PC-9 (cell line): Measurements from ENCODE around the gene LENG8. TPM values are rescaled to one million over a fixed set of nuclear protein-coding genes. Genes with fewer than 3 reads are reported as not detected.

Source experiments
- BruUV-seq: library from RNA; stranded (reverse); fragments of 400-500 nt; replicated peaks from 2 replicates; lab custom pipeline; 2021; lab: Mats Ljungman, UMichigan
- CTCF ChIA-PET: fragments of 300-600 bp; sonication (Branson Sonifier 250); formaldehyde crosslinking; loops from one replicate; lab custom pipeline; 2022; ENCODE audit warnings: antibody characterized with exemption; lab: Charles Lee
- POLR2A ChIA-PET: fragments of 300-600 bp; sonication (Branson Sonifier 250); formaldehyde crosslinking; loops from one replicate; lab custom pipeline; 2022; ENCODE audit warnings: antibody characterized with exemption; ENCODE audit not compliant: unreplicated experiment; lab: Charles Lee
- DNase-seq, 2 experiments: peaks; one replicate each; pipeline versions ENCODE4 v3.0.0 to v3.0.0-alpha.2; 2015 to 2022; ENCODE audit warnings: mixed read lengths in 1 of 2
- H2AFZ ChIP-seq: fragments of 200-600 bp; sonication (generic); 2 replicates; pipeline ENCODE4 v1.8.1; 2017; ENCODE audit warnings: antibody characterized with exemption
- H3F3A ChIP-seq: fragments of 200-600 bp; sonication (generic); 2 replicates; pipeline ENCODE4 v1.8.1; 2017; ENCODE audit warnings: antibody characterized with exemption, mild to moderate bottlenecking, low read depth; ENCODE audit not compliant: insufficient read depth
- H3K27ac ChIP-seq: fragments of 200-600 bp; sonication (generic); 2 replicates; pipeline ENCODE4 v1.6.1; 2016; ENCODE audit warnings: mixed run types
- H3K27me3 ChIP-seq: fragments of 200-600 bp; sonication (generic); 2 replicates; pipeline ENCODE4 v1.6.1; 2016; ENCODE audit warnings: low read depth, mixed run types; ENCODE audit not compliant: insufficient read depth
- H3K36me3 ChIP-seq: fragments of 200-600 bp; sonication (generic); 2 replicates; pipeline ENCODE4 v1.6.1; 2016; ENCODE audit warnings: low read depth, mixed run types
- H3K4me1 ChIP-seq: fragments of 200-600 bp; sonication (generic); replicated peaks from 2 replicates; pipeline ENCODE4 v1.6.1; 2016; ENCODE audit warnings: mixed run types; ENCODE audit not compliant: insufficient read depth
- H3K4me2 ChIP-seq: fragments of 200-600 bp; sonication (generic); 2 replicates; pipeline ENCODE4 v1.6.1; 2017; ENCODE audit warnings: mixed run types
- H3K4me3 ChIP-seq: fragments of 200-600 bp; sonication (generic); 2 replicates; pipeline ENCODE4 v1.6.1; 2016; ENCODE audit warnings: mixed run types
- H3K79me2 ChIP-seq: fragments of 200-600 bp; sonication (generic); 2 replicates; pipeline ENCODE4 v1.6.1; 2017; ENCODE audit warnings: low read depth, mixed run types
- H3K9me2 ChIP-seq: fragments of 200-600 bp; sonication (generic); 2 replicates; pipeline ENCODE4 v1.8.1; 2017; ENCODE audit warnings: mild to moderate bottlenecking; ENCODE audit not compliant: insufficient read depth
- H3K9me3 ChIP-seq: fragments of 200-600 bp; sonication (generic); 2 replicates; pipeline ENCODE4 v1.8.1; 2016; ENCODE audit warnings: low read depth; ENCODE audit not compliant: insufficient read depth
- H4K20me1 ChIP-seq: fragments of 200-600 bp; sonication (generic); 2 replicates; pipeline ENCODE4 v1.8.1; 2017; ENCODE audit not compliant: insufficient read depth
- EZH2 ChIP-seq: fragments of 200-600 bp; sonication (generic); IDR thresholded peaks from 2 replicates; pipeline ENCODE4 v1.8.0; 2017; ENCODE audit warnings: antibody characterized with exemption, low read depth
- intact Hi-C: fragments of 100-400 bp; cut with micrococcal nuclease; formaldehyde crosslinking; loops from one replicate; pipeline ENCODE4 v1.10.0; 2022; ENCODE audit not compliant: unreplicated experiment
- total RNA-seq: library from RNA; stranded (reverse); gene quantifications from 2 replicates; pipeline ENCODE4 v1.2.3, GENCODE V29; 2021
- TF ChIP-seq, protein P1 (sequence below): fragments of 200-600 bp; sonication (generic); conservative IDR thresholded peaks from 2 replicates; pipeline ENCODE4 v1.6.1; 2017; ENCODE audit warnings: mixed run types, antibody characterized with exemption, mild to moderate bottlenecking, moderate library complexity

The LENG8 gene
- total RNA-seq, 1 experiment from 2014 or later = 274 TPM

DNA sequence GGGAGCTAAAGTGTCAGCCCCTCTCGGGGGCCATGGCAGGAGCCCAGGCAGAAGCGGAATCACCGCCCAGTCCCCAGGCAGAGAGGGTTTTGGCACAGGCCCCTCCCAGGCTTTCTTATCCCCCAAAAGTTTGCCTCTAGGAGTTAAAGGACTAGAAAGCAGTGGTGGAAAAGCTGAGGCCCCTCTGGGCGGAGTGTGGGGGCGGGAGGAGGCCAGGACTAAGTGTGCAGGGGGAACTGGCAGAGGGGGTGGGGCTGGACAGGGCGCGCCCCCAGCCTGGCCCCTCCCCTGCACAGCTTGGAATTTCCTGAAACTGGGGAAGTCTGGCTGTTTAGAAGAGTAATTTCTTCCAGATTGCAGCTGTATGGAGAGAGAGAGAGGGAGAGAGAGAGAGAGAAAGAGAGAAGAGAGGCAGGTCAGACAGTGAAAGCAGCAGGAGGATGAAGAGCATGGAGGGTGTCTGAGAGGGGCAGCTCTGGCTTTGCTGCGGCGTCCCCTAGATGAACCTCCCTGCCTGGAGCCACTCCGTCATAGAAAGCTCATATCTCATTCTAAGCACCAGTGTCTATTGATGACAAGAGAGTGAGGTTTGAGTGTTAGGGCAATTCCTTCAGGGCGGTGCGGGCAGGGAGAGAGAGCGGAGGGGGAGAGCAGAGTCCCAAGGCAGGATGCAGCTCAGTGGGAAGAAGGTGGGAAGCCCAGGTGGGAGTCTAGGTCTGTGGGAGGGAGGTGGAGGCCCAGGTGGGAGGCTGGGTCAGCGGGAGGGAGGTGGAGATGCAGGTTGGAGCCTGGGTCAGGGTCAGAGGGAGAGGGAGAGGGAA is 24.3 kb downstream of the LENG8 start, which contains the start of gene CDC42EP5:
CDC42EP5 (minus strand) TSS at position 226 of the 821 bp plus-strand sequence. CDS start 7,749 bp downstream, outside the sequence.
- Histone ChIP-seq H3F3A (0 out of 2 replicates have a peak, but pooled peaks cover 13% of the 10 kb centered on the region), H3K4me2 (0 out of 2 replicates have a peak within 1 kb of the TSS, but pooled peaks have one; percentile 27), H3K4me1 (peaks cover 18% of the 10 kb centered on the region; the same call in 1 of the 2 replicates), H4K20me1 (no peaks in the 10 kb centered on the region), H3K9me2 (no peaks in the 10 kb centered on the region), H2AFZ (no peak within 1 kb of the TSS), H3K9me3 (no peaks in the 10 kb centered on the region), H3K36me3 (no peaks in the 10 kb centered on the region), H3K79me2 (no peaks in the 10 kb centered on the region), H3K27me3 (peaks cover 18% of the 10 kb centered on the region; the same call in 1 of the 2 replicates), H3K27ac (no peak within 1 kb of the TSS), H3K4me3 (no peak within 1 kb of the TSS)
- POLR2A ChIA-PET = interaction anchor here (0.5 to 0.9 kb wide), 4 partner anchors 24 to 1181 kb away, joined by 3 to 17 read pairs (median 6); partner anchors contain the start of genes LENG8, U2AF2 and ZNF784
- DNase-seq = peak in 1 of 2 experiments; percentile 60
- no TSS peak for BruUV-seq
- TF ChIP-seq, protein P1, sequence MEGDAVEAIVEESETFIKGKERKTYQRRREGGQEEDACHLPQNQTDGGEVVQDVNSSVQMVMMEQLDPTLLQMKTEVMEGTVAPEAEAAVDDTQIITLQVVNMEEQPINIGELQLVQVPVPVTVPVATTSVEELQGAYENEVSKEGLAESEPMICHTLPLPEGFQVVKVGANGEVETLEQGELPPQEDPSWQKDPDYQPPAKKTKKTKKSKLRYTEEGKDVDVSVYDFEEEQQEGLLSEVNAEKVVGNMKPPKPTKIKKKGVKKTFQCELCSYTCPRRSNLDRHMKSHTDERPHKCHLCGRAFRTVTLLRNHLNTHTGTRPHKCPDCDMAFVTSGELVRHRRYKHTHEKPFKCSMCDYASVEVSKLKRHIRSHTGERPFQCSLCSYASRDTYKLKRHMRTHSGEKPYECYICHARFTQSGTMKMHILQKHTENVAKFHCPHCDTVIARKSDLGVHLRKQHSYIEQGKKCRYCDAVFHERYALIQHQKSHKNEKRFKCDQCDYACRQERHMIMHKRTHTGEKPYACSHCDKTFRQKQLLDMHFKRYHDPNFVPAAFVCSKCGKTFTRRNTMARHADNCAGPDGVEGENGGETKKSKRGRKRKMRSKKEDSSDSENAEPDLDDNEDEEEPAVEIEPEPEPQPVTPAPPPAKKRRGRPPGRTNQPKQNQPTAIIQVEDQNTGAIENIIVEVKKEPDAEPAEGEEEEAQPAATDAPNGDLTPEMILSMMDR = no peak
- no peak for TF ChIP-seq EZH2
- intact Hi-C loops = no loop called here
- CTCF ChIA-PET = interaction anchor here (0.6 to 0.7 kb wide), 4 partner anchors 10 to 1461 kb away, joined by 3 to 6 read pairs (median 5); partner anchors contain the start of gene LENG9

DNA sequence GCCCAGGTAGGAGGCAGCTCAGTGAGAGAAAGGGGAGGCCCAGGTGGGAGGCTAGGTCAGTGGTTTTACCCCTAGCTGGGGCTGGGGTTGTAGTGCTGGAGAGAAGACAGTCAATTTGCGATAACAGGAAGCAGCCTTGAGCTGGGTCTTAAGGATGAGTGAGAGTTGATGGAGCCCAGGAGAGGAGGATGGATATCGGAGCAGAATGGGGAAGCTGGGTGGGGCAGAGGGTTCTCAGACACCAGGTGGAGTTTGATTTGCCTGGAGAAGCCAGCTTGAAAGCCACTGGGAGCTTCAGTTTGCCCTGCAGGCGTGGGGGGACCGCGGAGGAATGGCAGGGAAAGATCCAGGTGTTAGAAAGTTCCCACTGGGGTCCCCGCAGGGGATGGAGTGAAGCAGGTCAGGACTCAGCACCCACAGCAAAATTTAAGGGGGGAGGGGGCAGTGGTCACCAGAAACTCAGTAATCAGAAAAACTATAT is 24.9 kb downstream of the LENG8 start:
- H3K27ac ChIP-seq = no peak overlapping the region
- TF ChIP-seq, protein P1 = no peak
- no peak for TF ChIP-seq EZH2
- H4K20me1 ChIP-seq = no peaks in the 10 kb centered on the region
- ChIA-PET POLR2A (interaction anchor here (0.7 kb wide), 1 partner anchor 204 kb away, joined by 3 read pairs; no protein-coding TSS in a partner anchor), CTCF (no interaction called here)
- H3K36me3 ChIP-seq = no peaks in the 10 kb centered on the region
- no TSS peak for BruUV-seq
- H3K79me2 ChIP-seq = no peaks in the 10 kb centered on the region
- intact Hi-C loops = no loop called here
- no peaks in the 10 kb centered on the region for H3K9me3 ChIP-seq
- H3F3A ChIP-seq = 0 out of 2 replicates have a peak, but pooled peaks cover 13% of the 10 kb centered on the region
- H3K9me2 ChIP-seq = no peaks in the 10 kb centered on the region
- peaks cover 18% of the 10 kb centered on the region; the same call in 1 of the 2 replicates for H3K27me3 ChIP-seq
- no peak overlapping the region for H3K4me2 ChIP-seq
- no peak overlapping the region for H2AFZ ChIP-seq
- DNase-seq = no peak
- no peak overlapping the region for H3K4me3 ChIP-seq
- peaks cover 18% of the 10 kb centered on the region; the same call in 1 of the 2 replicates for H3K4me1 ChIP-seq

DNA sequence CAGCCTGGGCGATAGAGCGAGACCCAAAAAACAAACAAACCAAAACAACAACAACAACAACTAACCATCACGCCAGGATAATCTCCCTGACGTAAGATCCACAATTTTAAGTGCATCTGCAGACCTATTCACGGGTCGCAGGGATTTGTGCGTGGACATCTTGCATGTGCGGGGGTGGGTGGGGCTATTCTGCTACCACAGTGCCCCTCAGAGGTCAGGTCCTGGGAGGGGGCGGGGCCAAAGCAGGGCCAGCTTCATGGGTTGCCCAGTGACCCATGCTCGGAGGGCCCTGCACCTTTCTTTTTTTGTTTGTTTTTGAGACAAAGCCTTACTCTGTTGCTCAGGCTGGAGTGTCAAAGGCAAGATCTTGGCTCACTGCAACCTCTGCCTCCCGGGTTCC is 26.7 kb downstream of the LENG8 start:
- no peak overlapping the region for H3K4me2 ChIP-seq
- no peak overlapping the region for H3K27ac ChIP-seq
- ChIA-PET CTCF (no interaction called here), POLR2A (no interaction called here)
- 0 out of 2 replicates have a peak, but pooled peaks cover 8% of the 10 kb centered on the region for H3K4me1 ChIP-seq
- H2AFZ ChIP-seq = no peak overlapping the region
- no peaks in the 10 kb centered on the region for H3K9me2 ChIP-seq
- 0 out of 2 replicates have a peak, but pooled peaks cover 5% of the 10 kb centered on the region for H3F3A ChIP-seq
- H3K9me3 ChIP-seq = no peaks in the 10 kb centered on the region
- no peak for DNase-seq
- H3K36me3 ChIP-seq = no peaks in the 10 kb centered on the region
- TF ChIP-seq, protein P1 = no peak
- no peak for TF ChIP-seq EZH2
- H3K79me2 ChIP-seq = no peaks in the 10 kb centered on the region
- peaks cover 14% of the 10 kb centered on the region; the same call in 1 of the 2 replicates for H3K27me3 ChIP-seq
- H3K4me3 ChIP-seq = no peak overlapping the region
- no peaks in the 10 kb centered on the region for H4K20me1 ChIP-seq
- intact Hi-C loops = no loop called here
- BruUV-seq = no TSS peak
